HAP-1 (cell line): Measurements from ENCODE around the gene IGF1R.
A peak's percentile ranks its signal among the peaks of the same experiment; 100 is the strongest.

Experiments
- DNase-seq, 2 experiments: peaks; one replicate each; pipeline ENCODE4 v3.0.0-alpha.2; 2016 to 2020; ENCODE audit warnings: low spot score in 2 of 2
- H3K27me3 ChIP-seq: fragments of 250-450 bp; sonication (Bioruptor Pico); 2 replicates; pipeline ENCODE4 v1.5.1; 2020; ENCODE audit warnings: low read depth, mild to moderate bottlenecking, moderate library complexity
- H3K36me3 ChIP-seq: fragments of 250-450 bp; sonication (Bioruptor Pico); replicated peaks from 2 replicates; pipeline ENCODE4 v1.5.1; 2020; ENCODE audit warnings: mild to moderate bottlenecking
- H3K4me1 ChIP-seq: fragments of 250-450 bp; sonication (Bioruptor Pico); 2 replicates; pipeline ENCODE4 v1.5.1; 2020; ENCODE audit warnings: mild to moderate bottlenecking
- H3K4me3 ChIP-seq: fragments of 250-450 bp; sonication (Bioruptor Pico); 2 replicates; pipeline ENCODE4 v1.5.1; 2020; ENCODE audit warnings: mild to moderate bottlenecking, moderate library complexity
- H3K9me3 ChIP-seq: fragments of 250-450 bp; sonication (Bioruptor Pico); 2 replicates; pipeline ENCODE4 v1.5.1; 2020; ENCODE audit warnings: mild to moderate bottlenecking, moderate library complexity
- in situ Hi-C: fragments of 300-500 bp; cut with MboI; formaldehyde crosslinking; loops from 3 replicates; pipeline ENCODE4 v1.14.3; 2020; ENCODE audit warnings: low sequenced_read_pairs, inconsistent platforms, mixed read lengths

The IGF1R gene

GRCh38 chr15:98690272-98690950 lies 42.1 kb downstream of the IGF1R start:
- H3K27me3 ChIP-seq = no peaks in the 10 kb centered on the region
- in situ Hi-C loops = no loop called here
- H3K4me1 ChIP-seq = no peaks in the 10 kb centered on the region
- H3K9me3 ChIP-seq = no peaks in the 10 kb centered on the region
- no peak overlapping the region for H3K4me3 ChIP-seq
- H3K36me3 ChIP-seq = no peaks in the 10 kb centered on the region; the same call in 1 of the 2 replicates
- DNase-seq = no peak

GRCh38 chr15:98692213-98692612 lies 43.9 kb downstream of the IGF1R start:
- no peak overlapping the region for H3K4me3 ChIP-seq
- in situ Hi-C loops = no loop called here
- H3K4me1 ChIP-seq = no peaks in the 10 kb centered on the region
- H3K27me3 ChIP-seq = no peaks in the 10 kb centered on the region
- no peaks in the 10 kb centered on the region; the same call in 1 of the 2 replicates for H3K36me3 ChIP-seq
- no peak for DNase-seq
- no peaks in the 10 kb centered on the region for H3K9me3 ChIP-seq

- DNase-seq = no peak
- H3K4me1 ChIP-seq = peaks cover 6% of the 10 kb centered on the region
- H3K9me3 ChIP-seq = no peaks in the 10 kb centered on the region
- no peaks in the 10 kb centered on the region for H3K27me3 ChIP-seq
- in situ Hi-C loops = no loop called here
- no peak overlapping the region for H3K4me3 ChIP-seq
- no peaks in the 10 kb centered on the region; the same call in 1 of the 2 replicates for H3K36me3 ChIP-seq
Measured at GRCh38 chr15:98694161-98694560, 45.8 kb downstream of the IGF1R start.

GRCh38 chr15:98698792-98699191 lies 50.5 kb downstream of the IGF1R start:
- Histone ChIP-seq H3K36me3 (no peaks in the 10 kb centered on the region), H3K4me1 (peaks cover 30% of the 10 kb centered on the region), H3K9me3 (no peaks in the 10 kb centered on the region), H3K4me3 (no peak overlapping the region), H3K27me3 (no peaks in the 10 kb centered on the region)
- in situ Hi-C loops = no loop called here
- DNase-seq = no peak

- in situ Hi-C loops = no loop called here
Measured at GRCh38 chr15:98699591-98700424, 51.5 kb downstream of the IGF1R start.

GRCh38 chr15:98700519-98700918 lies 52.2 kb downstream of the IGF1R start:
- Histone ChIP-seq H3K9me3 (no peaks in the 10 kb centered on the region), H3K4me3 (no peak overlapping the region), H3K36me3 (no peaks in the 10 kb centered on the region), H3K27me3 (no peaks in the 10 kb centered on the region), H3K4me1 (peaks cover 30% of the 10 kb centered on the region)
- in situ Hi-C loops = no loop called here
- DNase-seq = peak in 1 of 2 experiments; percentile 52

More at GRCh38 chr15:98699591-98700424, 51.5 kb downstream of the IGF1R start:
- Histone ChIP-seq H3K4me3 (no peak overlapping the region), H3K36me3 (no peaks in the 10 kb centered on the region), H3K9me3 (no peaks in the 10 kb centered on the region), H3K4me1 (peaks cover 30% of the 10 kb centered on the region), H3K27me3 (no peaks in the 10 kb centered on the region)
- DNase-seq = peak; percentile 38 to 80

GRCh38 chr15:98703126-98703685 lies 54.9 kb downstream of the IGF1R start:
- no peaks in the 10 kb centered on the region for H3K27me3 ChIP-seq

GRCh38 chr15:98705070-98705469 lies 56.7 kb downstream of the IGF1R start:
- Histone ChIP-seq H3K36me3 (peaks cover 15% of the 10 kb centered on the region), H3K9me3 (no peaks in the 10 kb centered on the region), H3K4me3 (no peak overlapping the region), H3K27me3 (no peaks in the 10 kb centered on the region), H3K4me1 (peaks cover 14% of the 10 kb centered on the region)
- no peak for DNase-seq
- in situ Hi-C loops = no loop called here

More at GRCh38 chr15:98703126-98703685, 54.9 kb downstream of the IGF1R start:
- no peak for DNase-seq
- Histone ChIP-seq H3K36me3 (peaks cover 8% of the 10 kb centered on the region), H3K4me3 (no peak overlapping the region), H3K4me1 (peaks cover 30% of the 10 kb centered on the region), H3K9me3 (no peaks in the 10 kb centered on the region)
- in situ Hi-C loops = no loop called here

GRCh38 chr15:98706387-98706786 lies 58.0 kb downstream of the IGF1R start:
- Histone ChIP-seq H3K4me1 (peaks cover 7% of the 10 kb centered on the region), H3K36me3 (peaks cover 16% of the 10 kb centered on the region), H3K27me3 (no peaks in the 10 kb centered on the region), H3K9me3 (no peaks in the 10 kb centered on the region), H3K4me3 (no peak overlapping the region)
- in situ Hi-C loops = no loop called here
- no peak for DNase-seq

- Histone ChIP-seq H3K27me3 (no peaks in the 10 kb centered on the region), H3K9me3 (no peaks in the 10 kb centered on the region), H3K4me3 (no peak overlapping the region), H3K36me3 (peaks cover 16% of the 10 kb centered on the region), H3K4me1 (peaks cover 9% of the 10 kb centered on the region)
- DNase-seq = no peak
- in situ Hi-C loops = no loop called here
Measured at GRCh38 chr15:98706986-98707385, 58.6 kb downstream of the IGF1R start.

- no peaks in the 10 kb centered on the region for H3K27me3 ChIP-seq
- no peak overlapping the region for H3K4me3 ChIP-seq
- H3K36me3 ChIP-seq = peaks cover 16% of the 10 kb centered on the region
- no peaks in the 10 kb centered on the region for H3K9me3 ChIP-seq
- H3K4me1 ChIP-seq = peaks cover 12% of the 10 kb centered on the region
- in situ Hi-C loops = no loop called here
- no peak for DNase-seq
Measured at GRCh38 chr15:98708037-98708590, 59.8 kb downstream of the IGF1R start.

GRCh38 chr15:98711810-98712209 lies 63.5 kb downstream of the IGF1R start:
- no peak overlapping the region for H3K4me3 ChIP-seq
- in situ Hi-C loops = no loop called here
- no peaks in the 10 kb centered on the region for H3K9me3 ChIP-seq
- H3K4me1 ChIP-seq = peaks cover 12% of the 10 kb centered on the region
- DNase-seq = peak; percentile 31 to 41
- peaks cover 16% of the 10 kb centered on the region for H3K36me3 ChIP-seq
- no peaks in the 10 kb centered on the region for H3K27me3 ChIP-seq

- Histone ChIP-seq H3K4me3 (no peak overlapping the region), H3K27me3 (no peaks in the 10 kb centered on the region), H3K36me3 (peaks cover 10% of the 10 kb centered on the region), H3K4me1 (peaks cover 13% of the 10 kb centered on the region), H3K9me3 (no peaks in the 10 kb centered on the region)
- DNase-seq = no peak
- in situ Hi-C loops = no loop called here
Measured at GRCh38 chr15:98712845-98713584, 64.7 kb downstream of the IGF1R start.
